GM12872 (cell line): Measurements from ENCODE around the gene MCUB.

Experiments
- CTCF ChIP-seq: IDR thresholded peaks from 3 replicates; pipeline ENCODE4 v1.5.1; 2011; ENCODE audit warnings: low read depth, mild to moderate bottlenecking, low read length, moderate library complexity; ENCODE audit not compliant: insufficient read depth

MCUB gene

GRCh38 chr4:109559983-109560686 lies at the start of gene MCUB:
Gene MCUB (plus strand): TSS chr4:109560246. CDS start chr4:109560338, 92 bp downstream.
- TF ChIP-seq CTCF, result no peak

- no peak for TF ChIP-seq CTCF
These were observed 49.4 kb upstream of the MCUB start for GRCh38 chr4:109510687-109511086.

GRCh38 chr4:109511414-109511813 lies 48.6 kb upstream of the MCUB start:
- no peak for TF ChIP-seq CTCF

- no peak for TF ChIP-seq CTCF
These were observed 27.9 kb upstream of the MCUB start for GRCh38 chr4:109532182-109532581.

GRCh38 chr4:109545401-109545800 lies 14.6 kb upstream of the MCUB start:
- no peak for TF ChIP-seq CTCF

- TF ChIP-seq CTCF, result no peak
These were observed 12.7 kb upstream of the MCUB start for GRCh38 chr4:109547394-109547793.

- no peak for TF ChIP-seq CTCF
These were observed 11.4 kb upstream of the MCUB start for GRCh38 chr4:109548655-109549054.
